GM21825 (cell line): Measurements from ENCODE around the gene CERKL.

Experiments
- ATAC-seq: cut with Tn5 transposase; IDR thresholded peaks from one replicate; pipeline ENCODE4 v1.9.1; 2021; ENCODE audit warnings: mild to moderate bottlenecking, moderate library complexity; ENCODE audit not compliant: unreplicated experiment

Gene CERKL

GRCh38 chr2:181526014-181526413, 130.9 kb downstream of the CERKL start:
- ATAC-seq, result no peak

- no peak for ATAC-seq
Measured at GRCh38 chr2:181523756-181524155, 133.1 kb downstream of the CERKL start.

- no peak for ATAC-seq
Measured at GRCh38 chr2:181520253-181520652, 136.7 kb downstream of the CERKL start.

GRCh38 chr2:181517685-181518301, 139.1 kb downstream of the CERKL start:
- ATAC-seq, result no peak

- no peak for ATAC-seq
Measured at GRCh38 chr2:181516992-181517391, 139.9 kb downstream of the CERKL start.

- no peak for ATAC-seq
Measured at GRCh38 chr2:181515719-181516118, 141.2 kb downstream of the CERKL start.

- ATAC-seq, result no peak
Measured at GRCh38 chr2:181500201-181500600, 156.7 kb downstream of the CERKL start.

- no peak for ATAC-seq
Measured at GRCh38 chr2:181499231-181499630, 157.7 kb downstream of the CERKL start.
